ENCODE data around the gene TUBB3.
"Not testable (repeated sequence)": the region's sequence is repeated elsewhere in the genome, so short reads cannot be mapped to it uniquely, and the experiment has no call there.

TUBB3 gene

GRCh38 chr16:89944773-89945172 lies 21.6 kb downstream of the TUBB3 start:
- DNase-seq: no peak

GRCh38 chr16:89945654-89946053 lies 22.5 kb downstream of the TUBB3 start:
- no peak for DNase-seq

- DNase-seq: no peak
Observed at GRCh38 chr16:89946515-89946914, 23.4 kb downstream of the TUBB3 start.

- DNase-seq: no peak
Observed at GRCh38 chr16:89949121-89949742, 26.1 kb downstream of the TUBB3 start.

- no peak for DNase-seq
Observed at GRCh38 chr16:89949756-89950155, 26.6 kb downstream of the TUBB3 start.

GRCh38 chr16:89951509-89951908 lies 28.4 kb downstream of the TUBB3 start:
- no peak for DNase-seq

- no peak for DNase-seq
Observed at GRCh38 chr16:89952049-89952448, 28.9 kb downstream of the TUBB3 start.

- DNase-seq: no peak
Observed at GRCh38 chr16:89952551-89952950, 29.4 kb downstream of the TUBB3 start.

- DNase-seq: no peak
Observed at GRCh38 chr16:89953671-89954406, 30.7 kb downstream of the TUBB3 start.

GRCh38 chr16:89954462-89954861 lies 31.3 kb downstream of the TUBB3 start:
- DNase-seq: no peak

GRCh38 chr16:89955001-89955685 lies 32.0 kb downstream of the TUBB3 start:
- DNase-seq: no peak

GRCh38 chr16:89956505-89957215 lies 33.5 kb downstream of the TUBB3 start:
- DNase-seq: no peak

GRCh38 chr16:89957216-89957785 lies 34.2 kb downstream of the TUBB3 start:
- no peak for DNase-seq

- DNase-seq: no peak
Observed at GRCh38 chr16:89958068-89958467, 34.9 kb downstream of the TUBB3 start.

GRCh38 chr16:89958596-89958995 lies 35.5 kb downstream of the TUBB3 start:
- DNase-seq: no peak

GRCh38 chr16:89960966-89961365 lies 37.8 kb downstream of the TUBB3 start:
- DNase-seq: no peak

- DNase-seq: no peak
Observed at GRCh38 chr16:89961920-89962319, 38.8 kb downstream of the TUBB3 start.

- DNase-seq: no peak
Observed at GRCh38 chr16:89962754-89963498, 39.8 kb downstream of the TUBB3 start.

- no peak for DNase-seq
Observed at GRCh38 chr16:89964201-89964600, 41.1 kb downstream of the TUBB3 start.

GRCh38 chr16:89965447-89966225 lies 42.5 kb downstream of the TUBB3 start:
- DNase-seq: no peak

- DNase-seq: no peak
Observed at GRCh38 chr16:89966756-89967155, 43.6 kb downstream of the TUBB3 start.

- DNase-seq: not testable (repeated sequence)
Observed at GRCh38 chr16:89967436-89967835, 44.3 kb downstream of the TUBB3 start.
